HG02884 (cell line): ENCODE data around the gene DHRS12.

Experiments
- ATAC-seq: cut with Tn5 transposase; IDR thresholded peaks from one replicate; pipeline ENCODE4 v1.9.1; 2021; ENCODE audit warnings: mild to moderate bottlenecking, moderate library complexity; ENCODE audit not compliant: unreplicated experiment

DHRS12 gene

DNA sequence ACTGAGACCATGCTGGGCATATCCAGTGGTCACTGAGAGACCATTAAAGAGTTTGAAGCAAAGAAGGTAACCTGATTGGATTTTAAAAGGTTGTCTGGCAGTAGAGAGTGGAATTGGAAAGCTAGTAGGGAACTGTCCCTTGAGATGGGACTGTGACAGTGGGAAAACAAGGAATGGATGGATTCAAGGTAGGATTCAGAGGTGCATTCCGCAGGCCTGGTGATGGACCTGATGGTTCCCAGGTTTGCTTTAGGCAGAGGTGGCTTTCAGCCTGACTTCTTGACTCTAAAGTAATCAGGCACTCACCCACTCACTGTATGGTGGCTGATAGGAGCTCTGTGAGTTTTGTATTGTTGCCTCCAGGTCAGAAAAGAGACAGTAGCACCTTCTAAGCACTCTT is 73.0 kb downstream of the DHRS12 start:
- no peak for ATAC-seq

- no peak for ATAC-seq
Observed at GRCh38 chr13:51729866-51730553, 74.0 kb downstream of the DHRS12 start.

DNA sequence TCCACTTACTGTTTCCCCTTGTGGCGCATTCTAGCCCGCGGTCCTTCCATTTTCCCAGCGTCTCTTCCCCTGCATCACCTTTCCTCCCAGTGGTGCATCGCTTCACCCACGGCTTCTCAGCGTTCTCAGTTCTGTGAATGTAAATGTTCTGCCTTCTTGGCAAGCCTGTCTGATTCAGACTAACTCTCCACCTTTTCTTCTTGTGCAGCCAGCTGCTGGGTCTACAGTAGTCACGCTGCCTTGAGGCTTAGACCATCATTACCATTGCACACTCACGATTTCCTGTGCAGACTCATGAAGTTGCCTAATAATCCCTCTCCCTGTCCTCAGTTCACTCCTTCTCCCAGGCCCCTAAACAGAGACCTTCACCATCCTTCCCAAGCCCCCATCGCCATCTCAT is 75.0 kb downstream of the DHRS12 start:
- ATAC-seq = no peak

DNA sequence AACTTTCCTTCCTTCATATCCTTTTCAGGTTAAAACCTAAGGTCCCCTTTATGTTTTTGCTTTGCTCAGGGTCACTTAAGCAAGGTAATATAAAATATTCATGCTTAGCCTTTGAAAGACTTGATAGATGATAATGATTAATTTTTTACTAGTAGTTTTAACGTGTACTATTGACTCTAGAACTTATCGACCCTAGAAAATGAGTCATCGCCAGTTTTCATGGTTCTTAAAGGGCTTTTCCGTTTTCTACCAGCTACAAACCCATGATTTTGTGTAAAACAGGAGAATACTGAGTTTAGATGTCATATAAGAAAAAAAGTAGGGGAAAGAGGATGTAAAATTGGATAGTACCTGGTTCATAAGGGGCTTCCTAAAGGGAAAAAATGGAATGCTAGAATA is 75.7 kb downstream of the DHRS12 start:
- ATAC-seq = no peak

DNA sequence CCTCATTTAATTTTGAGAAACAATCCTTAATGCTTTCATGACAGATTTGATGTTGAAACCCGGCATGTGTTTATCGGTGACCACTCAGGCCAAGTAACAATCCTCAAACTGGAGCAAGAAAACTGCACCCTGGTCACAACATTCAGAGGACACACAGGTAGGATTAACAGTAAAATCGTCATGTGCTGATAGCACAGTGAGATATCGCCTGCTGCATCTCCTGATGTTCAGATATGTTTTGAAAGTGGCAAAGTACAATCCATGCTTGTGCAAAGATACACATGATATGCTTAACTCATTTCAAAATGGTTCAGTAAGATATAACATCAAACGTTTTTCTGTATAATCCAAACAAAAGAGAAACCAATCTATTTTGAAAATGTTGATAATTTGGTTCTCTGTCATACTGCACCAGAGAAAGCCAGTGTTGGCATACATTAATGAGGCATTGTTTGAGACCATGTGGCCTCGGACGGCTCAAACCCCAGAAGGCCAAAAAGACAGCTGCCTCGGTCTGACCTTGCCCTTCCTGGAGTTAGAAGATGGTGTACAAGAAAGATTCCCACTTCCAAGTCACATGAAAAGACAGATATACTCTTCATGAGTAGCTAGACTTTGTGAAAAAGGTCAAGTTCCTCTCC is 76.2 kb downstream of the DHRS12 start:
- ATAC-seq = no peak

GRCh38 chr13:51726446-51727193 is 77.3 kb downstream of the DHRS12 start:
- ATAC-seq = no peak

DNA sequence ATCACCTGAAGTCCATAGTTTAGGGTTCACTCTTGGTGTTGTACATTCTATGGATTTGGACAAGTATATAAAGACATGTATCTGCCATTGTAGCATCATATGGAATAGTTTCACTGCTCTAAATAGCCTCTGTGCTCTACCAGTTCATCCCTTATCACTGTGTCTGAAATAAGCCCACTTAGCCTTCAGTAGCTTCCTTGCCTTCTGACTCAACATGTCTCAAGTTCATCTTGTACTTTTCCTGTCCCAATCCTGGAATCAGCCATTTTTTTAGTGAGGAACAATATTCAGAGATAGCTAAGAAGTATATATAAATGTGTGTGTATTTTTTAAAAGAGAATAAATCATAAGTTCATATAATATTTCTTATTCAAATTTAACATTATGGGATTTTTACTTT is 79.2 kb downstream of the DHRS12 start:
- ATAC-seq = no peak

GRCh38 chr13:51723529-51723928 is 80.4 kb downstream of the DHRS12 start:
- no peak for ATAC-seq

GRCh38 chr13:51721496-51721895 is 82.5 kb downstream of the DHRS12 start:
- ATAC-seq = peak; percentile 96

DNA sequence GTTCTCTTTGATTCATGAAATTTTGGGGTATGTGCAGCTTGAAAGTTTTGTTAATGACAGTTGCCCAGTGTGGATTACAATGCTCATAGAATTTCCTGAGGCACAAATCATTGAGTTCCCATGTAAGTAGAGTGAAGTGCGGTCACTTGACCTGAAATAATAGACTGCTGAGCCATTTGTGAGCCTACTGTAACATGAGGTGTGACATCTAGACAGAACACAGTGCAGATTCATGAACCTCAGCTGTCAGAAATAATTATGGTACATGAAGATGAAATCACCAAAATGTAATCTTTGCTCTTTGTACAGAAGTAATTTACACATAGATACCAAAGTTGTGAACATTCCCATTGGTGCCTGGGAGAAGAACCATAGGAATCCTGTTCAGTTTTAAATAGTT is 84.6 kb downstream of the DHRS12 start:
- no peak for ATAC-seq
